AG08396 (cell line): ENCODE measurements around the gene SPP1.

Source experiments
- DNase-seq: peaks from one replicate; pipeline ENCODE4 v3.0.0; 2012; ENCODE audit warnings: low spot score, mixed read lengths

Gene SPP1

DNA sequence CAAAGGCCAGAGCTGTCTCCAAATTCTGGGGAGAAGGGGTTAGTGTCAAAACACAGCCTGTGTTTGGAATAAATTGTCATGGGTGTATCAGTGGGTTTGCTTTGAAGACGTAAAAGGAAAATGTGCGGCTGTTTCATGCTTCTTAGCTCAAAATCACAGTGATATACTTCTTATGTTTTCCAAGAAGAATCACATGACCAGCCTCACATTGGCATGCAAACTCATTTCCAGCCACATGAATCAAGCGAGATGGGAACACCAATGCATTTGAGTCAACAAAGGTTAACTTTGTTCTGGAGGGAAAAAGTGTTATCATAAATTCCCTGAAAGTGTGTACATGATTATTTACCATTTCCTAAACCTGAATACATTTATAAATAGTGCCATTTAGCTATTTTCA lies 19.0 kb upstream of the SPP1 start:
- no peak for DNase-seq

DNA sequence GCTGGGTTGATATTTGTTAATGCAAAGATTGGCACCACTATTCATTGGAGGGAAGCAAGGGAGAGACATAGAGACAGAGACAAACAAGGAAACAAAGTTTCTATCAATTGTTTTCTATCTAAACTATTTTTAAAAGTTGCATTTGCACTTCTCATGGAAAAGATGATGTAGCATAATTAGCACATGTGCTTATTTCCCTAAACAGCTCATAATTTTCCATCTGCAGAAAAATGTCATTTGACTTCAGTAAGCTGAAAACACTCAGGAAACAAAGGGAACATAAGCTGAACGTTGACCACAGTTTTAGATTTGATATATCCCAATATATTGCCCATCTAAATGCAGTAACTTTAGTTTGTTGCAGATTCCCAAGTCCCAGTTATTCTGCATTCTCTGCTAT lies 18.5 kb upstream of the SPP1 start:
- DNase-seq: no peak

DNA sequence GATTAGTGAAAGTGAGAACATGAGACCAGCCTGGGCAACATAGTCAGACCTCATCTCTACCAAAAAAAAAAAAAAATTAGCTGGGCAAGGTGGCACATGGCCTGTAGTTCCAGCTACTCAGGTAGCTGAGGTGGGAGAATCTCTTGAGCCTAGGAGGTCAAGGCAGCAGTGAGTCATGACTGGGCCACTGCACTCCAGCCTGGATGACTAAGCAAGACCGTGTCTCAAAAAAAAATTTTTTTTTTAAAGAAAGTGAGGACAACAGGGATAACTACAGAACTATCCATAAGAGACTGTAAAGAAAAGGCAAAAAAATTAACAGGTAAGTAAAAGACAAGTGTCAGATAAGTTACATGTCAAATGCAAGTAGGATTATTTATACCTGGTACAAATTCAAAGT lies 13.5 kb upstream of the SPP1 start:
- no peak for DNase-seq

DNA sequence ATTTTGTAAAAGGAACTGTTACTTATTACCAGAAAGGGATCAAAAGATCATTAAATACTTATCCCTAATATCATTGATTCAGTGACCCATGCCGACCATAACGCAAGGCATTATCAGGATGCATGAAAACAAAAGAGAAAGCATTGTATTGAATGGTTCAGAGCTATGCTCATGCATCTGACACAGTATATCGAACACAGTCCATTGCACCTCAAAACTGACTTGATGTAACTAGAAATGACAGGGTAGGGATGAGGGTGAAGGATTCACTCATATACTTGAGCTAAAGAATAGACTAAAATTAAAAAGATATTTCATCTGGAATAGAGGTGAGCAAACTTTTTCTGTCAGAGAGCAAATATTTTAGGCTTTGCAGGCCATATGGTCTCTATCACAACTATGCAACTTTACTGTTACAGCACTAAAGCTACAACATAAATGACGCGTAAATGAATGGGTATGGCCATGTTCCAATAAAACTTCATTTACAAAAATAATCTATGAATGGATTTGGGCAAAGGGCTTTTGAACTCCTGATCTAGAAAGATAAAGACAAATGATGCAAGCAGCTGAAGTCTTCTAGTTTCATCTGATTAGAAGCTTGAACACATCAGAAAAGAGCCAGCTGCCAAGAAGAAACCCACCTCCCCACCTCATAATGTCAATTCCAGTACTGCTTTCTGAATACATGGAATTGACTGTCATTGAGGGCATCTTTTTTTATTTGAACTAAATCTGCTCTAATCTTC lies 12.9 kb upstream of the SPP1 start:
- DNase-seq: no peak

DNA sequence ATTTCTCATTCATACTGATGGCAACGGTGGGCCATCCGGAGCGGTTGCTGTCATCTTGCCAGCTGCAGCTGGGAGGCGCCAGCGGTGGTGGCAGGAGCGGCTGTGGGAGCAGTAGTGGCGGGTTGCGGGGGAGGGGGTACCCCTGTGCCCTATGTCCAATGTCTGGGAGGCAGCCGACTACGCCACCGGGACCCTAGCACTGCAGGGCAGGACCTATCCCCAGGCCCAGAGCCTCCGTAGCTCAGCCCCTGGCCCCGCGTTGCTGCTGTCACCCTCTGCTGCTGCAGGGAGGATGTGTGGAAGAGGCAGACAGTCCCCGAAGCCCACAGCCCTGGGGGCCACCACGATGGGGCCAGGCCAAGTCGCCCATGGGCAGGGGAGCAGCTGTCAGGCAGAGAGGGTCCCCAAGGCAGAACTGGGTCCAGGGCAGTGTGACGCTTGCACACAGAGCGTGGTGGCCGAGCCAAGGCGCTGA lies 10.0 kb upstream of the SPP1 start:
- no peak for DNase-seq

DNA sequence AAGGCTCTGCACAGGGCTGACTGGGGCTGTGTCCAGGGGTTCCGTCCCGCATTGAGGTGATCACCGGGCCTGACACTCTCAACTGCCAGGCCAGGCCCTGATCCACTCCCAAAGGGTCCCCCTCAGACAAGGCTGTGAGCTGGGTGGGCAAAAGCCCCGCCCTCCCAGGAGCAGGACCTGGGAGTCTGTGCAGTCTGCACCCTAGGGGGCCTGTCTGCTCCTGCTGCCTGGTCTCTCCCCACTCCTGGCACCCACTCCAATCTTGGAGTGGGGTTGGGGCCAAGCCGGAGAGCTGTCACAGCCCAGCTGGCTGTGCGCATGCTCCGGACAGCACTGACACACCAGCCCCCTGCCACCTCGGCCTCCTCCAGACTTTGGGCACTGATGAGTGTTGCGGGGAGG lies 9.4 kb upstream of the SPP1 start:
- DNase-seq: no peak

DNA sequence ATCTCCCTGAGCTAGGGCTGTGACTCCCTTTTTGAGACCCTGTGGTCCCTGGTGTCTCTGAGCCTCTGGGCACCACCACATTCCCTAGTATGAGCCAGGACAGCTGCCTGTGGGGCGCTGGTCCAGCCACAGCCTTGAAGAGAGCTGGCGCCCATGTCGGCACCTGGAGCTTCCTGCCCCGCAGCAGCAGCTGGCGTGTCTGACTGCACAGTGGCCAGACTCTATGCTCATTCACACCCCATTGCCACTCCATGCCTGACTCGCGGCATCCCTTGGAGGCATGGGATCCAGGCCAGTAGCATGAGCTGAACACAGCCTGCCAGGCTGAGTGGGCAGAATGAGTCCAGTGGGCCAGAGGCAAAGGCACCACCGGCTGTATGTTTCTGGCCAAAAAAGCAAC lies 8.3 kb upstream of the SPP1 start:
- no peak for DNase-seq

DNA sequence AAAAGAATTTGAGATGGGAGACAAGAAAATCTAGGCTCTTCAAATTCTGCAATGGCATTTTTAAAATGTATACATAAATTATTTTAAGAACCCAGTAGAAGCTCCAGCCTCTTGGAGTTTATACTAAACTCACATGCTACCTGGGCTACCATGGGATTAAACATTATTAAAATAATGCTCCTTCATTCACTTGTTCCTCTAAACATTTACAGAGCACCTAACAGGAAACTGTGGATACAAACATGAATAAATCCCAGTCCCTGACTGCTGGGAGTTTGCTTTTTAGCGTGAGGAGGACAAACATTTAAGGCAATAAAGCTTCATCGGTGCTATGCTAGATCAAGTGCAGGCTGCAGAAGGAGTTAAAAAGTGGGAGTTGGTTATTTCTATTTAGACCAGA lies 5.4 kb upstream of the SPP1 start:
- no peak for DNase-seq

DNA sequence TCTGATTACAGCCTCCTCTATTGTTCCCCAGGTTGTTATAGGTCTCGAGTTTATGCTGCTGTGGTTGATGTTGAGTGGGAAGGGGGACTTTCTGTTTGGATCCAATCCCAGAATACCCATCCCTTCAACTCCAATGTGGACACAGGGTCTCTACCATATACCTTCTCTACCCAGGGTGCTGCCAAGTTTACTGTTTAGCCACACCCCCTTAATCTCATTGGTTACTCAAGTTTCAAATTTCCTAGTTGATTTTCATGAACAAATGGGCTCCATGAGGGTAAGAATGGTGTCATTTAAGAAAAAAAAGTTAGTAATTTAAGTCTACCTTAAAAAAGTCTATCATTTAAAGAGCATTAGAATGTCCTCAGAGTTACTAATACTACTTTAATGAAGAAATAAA lies 3.6 kb upstream of the SPP1 start:
- no peak for DNase-seq

DNA sequence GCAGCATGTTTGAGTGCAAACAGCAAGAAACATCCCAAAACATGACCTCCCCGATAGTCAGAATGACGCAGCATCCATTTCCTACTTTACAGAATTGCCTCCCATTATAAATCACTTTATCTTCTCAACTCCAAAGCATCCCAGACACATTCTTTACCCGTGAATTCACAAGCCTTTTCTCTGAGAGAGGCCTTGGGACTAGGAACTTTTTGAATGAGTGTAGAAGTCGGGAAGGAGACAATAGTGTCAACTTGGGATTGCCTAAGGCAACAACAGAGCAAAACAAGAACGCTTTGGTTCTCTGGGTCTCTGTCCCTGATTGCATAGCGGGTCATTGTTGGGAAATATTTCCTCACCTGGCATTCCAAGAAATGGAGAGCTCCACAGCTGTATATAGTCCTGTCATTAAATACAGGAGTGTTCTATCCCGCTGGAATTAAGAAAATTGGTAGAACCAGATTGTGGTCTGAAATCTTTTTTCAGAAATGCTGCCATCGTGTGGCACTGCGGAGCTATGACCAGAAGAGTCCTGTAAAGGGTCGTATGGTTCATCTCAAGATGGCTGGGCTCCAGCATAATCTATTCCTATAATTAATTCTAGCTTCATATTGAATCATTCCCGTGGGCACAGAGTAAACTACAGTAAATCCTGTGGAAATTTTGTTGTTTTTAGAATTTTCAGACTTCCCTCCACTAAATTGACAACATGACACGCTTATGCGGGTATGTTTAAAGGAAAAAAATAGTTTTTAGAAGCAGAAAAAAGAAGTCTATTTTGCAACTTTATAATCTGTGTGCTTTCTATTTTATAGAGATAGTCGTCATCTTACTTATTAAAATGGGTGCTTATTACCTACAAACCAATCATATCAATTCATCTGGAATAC lies 2.0 kb upstream of the SPP1 start:
- DNase-seq: peak; percentile 43

DNA sequence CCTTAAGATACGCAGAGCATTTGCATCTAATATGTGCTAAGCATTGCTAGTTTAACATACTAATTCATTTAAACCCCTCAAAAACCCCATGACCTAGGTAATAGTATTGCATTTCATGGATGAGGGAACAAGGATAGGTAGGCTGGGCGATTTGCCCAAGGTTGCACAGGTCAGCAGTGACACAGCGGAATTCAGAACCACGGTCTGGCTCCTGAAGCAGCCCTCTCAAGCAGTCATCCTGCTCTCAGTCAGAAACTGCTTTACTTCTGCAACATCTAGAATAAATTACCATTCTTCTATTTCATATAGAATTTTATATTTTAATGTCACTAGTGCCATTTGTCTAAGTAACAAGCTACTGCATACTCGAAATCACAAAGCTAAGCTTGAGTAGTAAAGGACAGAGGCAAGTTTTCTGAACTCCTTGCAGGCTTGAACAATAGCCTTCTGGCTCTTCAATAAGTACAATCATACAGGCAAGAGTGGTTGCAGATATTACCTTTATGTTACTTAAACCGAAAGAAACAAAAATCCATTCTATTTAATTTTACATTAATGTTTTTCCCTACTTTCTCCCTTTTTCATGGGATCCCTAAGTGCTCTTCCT lies 555 bp upstream of the SPP1 start:
- DNase-seq: no peak

DNA sequence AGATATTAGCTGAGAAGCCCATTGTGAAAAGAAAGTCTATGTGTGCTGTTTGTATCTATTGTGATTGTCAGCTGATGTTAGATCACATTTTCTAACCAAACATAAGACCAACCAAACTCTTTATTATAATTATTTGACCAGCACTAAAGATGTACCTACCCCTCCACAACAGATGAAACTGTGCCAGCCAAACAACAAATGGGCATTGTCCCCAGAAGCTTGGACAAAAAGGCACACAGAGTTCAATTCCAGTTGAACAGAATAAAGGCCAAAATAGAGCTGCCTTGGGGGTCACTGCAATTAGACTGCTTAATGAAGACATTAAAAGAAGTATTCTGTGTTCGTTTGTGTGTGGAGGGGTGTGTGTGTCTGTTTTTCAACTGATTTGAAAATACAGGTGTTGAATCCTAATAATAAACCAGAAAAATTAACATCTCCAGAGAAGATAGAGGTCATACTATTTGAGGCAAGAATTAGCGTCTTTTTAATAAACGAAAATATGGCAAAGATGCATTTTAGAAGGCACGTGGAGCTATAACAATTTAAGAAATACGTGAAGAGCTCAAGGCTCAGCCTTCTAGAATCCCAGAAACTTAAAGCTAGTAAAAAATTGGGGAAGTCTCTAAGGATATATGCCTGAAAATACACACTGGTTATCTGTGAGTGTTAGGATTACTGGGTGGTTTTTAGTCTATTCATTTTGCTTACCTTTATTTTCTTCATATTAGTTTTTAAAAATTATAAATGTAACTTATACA lies 2.2 kb downstream of the SPP1 start:
- DNase-seq: no peak

DNA sequence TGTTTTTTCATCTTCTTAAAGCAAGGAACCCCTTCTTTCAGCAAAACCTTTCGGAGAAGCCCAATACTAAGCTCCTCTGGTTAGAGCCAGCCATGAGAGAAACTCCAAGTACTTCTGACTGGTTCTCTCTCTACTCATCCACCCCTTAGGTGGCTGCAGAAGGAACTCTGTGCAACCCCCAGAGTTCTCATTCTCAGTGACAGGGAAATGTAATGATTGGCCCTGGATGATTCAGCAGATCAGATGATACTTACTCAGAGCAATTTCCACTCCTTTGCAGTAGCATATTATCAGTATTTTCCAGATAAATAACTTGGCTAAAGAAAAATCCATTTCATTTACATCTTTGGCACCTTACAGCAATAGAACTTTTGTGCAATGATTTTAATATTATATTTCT lies 3.2 kb downstream of the SPP1 start:
- DNase-seq: peak; percentile 15

DNA sequence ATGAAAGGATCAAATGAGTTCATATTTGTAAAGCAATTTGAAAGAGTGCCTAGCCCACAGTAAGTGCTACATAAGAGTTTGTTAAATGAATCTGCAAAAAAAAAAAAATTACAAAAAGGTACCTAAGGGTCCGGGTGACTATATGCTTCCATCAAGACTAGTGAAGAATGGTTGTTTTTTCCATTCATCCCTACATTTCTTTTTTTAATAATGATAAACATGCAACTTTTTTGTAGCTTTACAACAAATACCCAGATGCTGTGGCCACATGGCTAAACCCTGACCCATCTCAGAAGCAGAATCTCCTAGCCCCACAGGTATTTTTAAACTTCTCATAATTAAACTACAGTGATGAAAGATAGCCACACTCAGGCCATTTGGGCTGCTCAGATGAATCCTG lies 4.3 kb downstream of the SPP1 start:
- DNase-seq: no peak

DNA sequence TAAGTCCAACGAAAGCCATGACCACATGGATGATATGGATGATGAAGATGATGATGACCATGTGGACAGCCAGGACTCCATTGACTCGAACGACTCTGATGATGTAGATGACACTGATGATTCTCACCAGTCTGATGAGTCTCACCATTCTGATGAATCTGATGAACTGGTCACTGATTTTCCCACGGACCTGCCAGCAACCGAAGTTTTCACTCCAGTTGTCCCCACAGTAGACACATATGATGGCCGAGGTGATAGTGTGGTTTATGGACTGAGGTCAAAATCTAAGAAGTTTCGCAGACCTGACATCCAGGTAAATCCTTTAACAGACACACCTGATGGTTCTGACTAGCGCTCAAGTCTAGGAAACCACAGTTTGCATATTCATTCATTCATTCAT lies 6.0 kb downstream of the SPP1 start:
- DNase-seq: no peak

DNA sequence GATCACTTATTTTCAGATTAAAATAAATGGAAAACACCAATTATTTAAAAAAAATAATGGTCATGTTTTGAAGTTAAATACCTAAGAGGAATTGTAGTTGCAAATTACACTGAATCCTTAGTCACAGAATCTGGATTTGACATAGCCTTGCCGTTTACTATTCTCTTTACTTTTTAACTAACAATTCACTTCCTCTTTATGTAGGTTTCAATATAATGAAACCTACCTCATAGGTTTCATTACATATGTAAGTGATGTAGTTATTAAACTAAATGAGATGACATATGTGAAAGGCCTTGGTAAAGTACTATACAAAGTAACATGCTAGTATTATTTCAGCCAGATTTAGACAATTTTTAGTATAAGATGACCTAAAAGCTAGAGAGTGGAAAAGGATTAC lies 6.5 kb downstream of the SPP1 start:
- DNase-seq: no peak

DNA sequence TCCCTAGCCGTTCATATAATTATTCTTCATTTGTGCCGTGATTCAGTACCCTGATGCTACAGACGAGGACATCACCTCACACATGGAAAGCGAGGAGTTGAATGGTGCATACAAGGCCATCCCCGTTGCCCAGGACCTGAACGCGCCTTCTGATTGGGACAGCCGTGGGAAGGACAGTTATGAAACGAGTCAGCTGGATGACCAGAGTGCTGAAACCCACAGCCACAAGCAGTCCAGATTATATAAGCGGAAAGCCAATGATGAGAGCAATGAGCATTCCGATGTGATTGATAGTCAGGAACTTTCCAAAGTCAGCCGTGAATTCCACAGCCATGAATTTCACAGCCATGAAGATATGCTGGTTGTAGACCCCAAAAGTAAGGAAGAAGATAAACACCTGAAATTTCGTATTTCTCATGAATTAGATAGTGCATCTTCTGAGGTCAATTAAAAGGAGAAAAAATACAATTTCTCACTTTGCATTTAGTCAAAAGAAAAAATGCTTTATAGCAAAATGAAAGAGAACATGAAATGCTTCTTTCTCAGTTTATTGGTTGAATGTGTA lies 7.0 kb downstream of the SPP1 start:
- DNase-seq: no peak

DNA sequence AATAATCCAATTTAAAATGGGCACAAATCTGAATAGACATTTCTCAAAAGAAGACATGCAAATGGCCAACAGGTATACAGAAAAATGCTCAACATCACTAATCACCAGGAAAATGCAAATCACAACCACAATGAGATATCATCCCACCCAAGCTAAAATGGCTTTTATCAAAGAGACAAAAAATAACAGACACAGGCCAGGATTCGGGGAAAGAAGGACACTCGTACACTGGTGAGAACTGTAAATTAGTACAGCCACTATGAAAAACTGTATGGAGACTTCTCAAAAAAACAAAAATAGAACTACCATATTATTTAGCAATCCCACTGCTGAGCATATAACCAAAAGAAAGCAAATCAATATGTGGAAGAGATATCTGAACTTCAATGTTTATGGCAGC lies 8.5 kb downstream of the SPP1 start:
- no peak for DNase-seq

DNA sequence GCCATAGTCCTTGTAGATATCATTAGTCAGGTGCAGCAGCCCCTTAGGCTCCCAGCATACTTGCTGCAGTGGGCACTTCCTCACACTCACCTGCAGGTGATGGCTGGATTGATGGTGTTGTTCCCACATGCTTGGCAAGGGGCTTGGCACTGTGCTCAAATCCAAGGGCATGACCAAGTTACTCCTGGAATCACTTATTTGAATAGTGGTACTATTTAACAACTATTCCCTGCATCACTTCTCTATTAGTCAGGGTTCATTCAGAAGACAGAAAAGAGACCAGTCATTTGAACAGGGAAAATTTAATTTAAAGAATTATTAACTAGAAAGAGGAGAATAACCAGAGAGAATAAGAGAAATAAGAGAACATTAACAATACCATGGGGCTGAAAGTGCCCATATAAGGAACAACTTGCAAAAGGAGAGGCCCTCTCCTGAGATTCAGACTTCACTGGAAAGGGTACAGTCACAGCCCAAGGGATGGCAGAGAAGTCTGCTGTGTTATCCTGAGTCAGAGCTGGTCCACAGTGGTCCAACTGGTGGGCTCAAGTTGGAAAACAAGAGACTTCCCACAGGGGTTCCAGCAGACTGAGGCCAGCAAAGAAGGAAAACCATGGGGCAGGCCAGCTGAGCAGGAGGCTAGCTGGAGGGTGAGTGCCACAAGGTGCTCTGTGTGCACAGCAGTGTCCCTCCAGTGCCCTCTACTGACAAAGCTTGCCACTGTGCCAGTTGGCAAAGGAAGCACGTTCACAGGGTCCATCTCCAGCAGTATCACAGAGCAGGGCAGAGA lies 9.8 kb downstream of the SPP1 start:
- peak; percentile 33 for DNase-seq

DNA sequence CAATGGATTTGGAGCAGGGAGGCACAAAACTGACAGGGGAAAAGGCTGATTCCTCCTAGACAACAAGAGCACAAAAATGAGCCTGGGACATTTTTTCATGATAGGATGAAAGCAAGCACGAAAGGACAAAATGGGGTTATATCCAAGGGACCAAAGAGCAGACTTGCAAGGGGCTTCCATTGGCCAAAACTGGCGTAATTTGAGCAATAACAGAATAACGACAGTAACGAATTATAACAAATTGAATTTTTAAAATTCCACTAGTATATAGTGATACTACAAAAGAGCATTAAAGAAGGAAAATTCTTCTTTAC lies 10.3 kb downstream of the SPP1 start:
- DNase-seq: no peak

DNA sequence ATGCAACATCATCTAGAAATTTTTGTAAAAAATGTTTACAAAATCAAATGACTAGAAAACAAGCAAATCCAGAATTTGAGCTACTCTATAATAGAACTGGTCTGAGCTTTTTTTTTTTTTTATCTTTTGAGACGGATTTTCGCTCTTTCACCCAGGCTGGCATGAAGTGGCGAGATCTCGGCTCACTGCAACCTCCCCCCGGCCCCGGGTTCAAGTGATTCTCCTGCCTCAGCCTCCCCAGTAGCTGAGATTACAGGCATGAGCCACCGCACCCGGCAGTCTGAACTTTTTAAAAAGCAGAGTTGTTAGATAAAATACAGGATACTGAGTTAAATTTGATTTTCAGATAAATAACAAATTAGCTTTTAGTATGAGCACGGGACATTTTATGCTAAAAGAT lies 11.0 kb downstream of the SPP1 start:
- no peak for DNase-seq
